Adrenal gland (tissue), 12 donors: ENCODE results near the gene BHLHE40. TPM values are rescaled to one million over a fixed set of nuclear protein-coding genes. Genes with fewer than 3 reads are reported as not detected.

ENCODE experiments used
- DNase-seq, 7 donors: peaks; one replicate each; pipeline ENCODE4 v3.0.0-alpha.2; 2019 to 2020
- H3K27ac ChIP-seq, 5 donors: fragments of 200-600 bp; sonication (generic) in 4 of 5; 1 replicate in 3 of 5; 2 replicates in 2 of 5; pipeline versions ENCODE4 v1.5.1 to v1.8.0; 2016 to 2020; ENCODE audit warnings: mild to moderate bottlenecking in 1 of 5
- H3K27me3 ChIP-seq: fragments of 200-600 bp; 2 replicates; pipeline ENCODE4 v1.8.0; 2021
- H3K36me3 ChIP-seq, 2 donors: fragments of 200-600 bp; replicated peaks in 1 of 2; 1 replicate in 1 of 2; 2 replicates in 1 of 2; pipeline versions ENCODE4 v1.5.1 to v1.8.0; 2018 to 2022
- H3K4me1 ChIP-seq, 2 donors: fragments of 200-600 bp; replicated peaks in 1 of 2; 1 replicate in 1 of 2; 2 replicates in 1 of 2; pipeline versions ENCODE4 v1.5.1 to v1.8.0; 2018 to 2021
- H3K4me3 ChIP-seq, 4 donors: fragments of 200-600 bp; sonication (generic) in 3 of 4; one replicate each; pipeline ENCODE4 v1.5.1; 2016 to 2018
- H3K9me3 ChIP-seq, 3 donors: fragments of 200-600 bp; sonication (generic) in 1 of 3; replicated peaks in 1 of 3; 1 replicate in 2 of 3; 2 replicates in 1 of 3; pipeline versions ENCODE4 v1.5.1 to v1.8.0; 2016 to 2021
- CTCF ChIP-seq, 6 experiments: fragments of 450-650 bp in 4 of 6; fragments of 200-600 bp in 2 of 6; sonication (generic) in 1 of 6; IDR thresholded peaks; 1 replicate in 5 of 6; 2 replicates in 1 of 6; pipeline versions ENCODE4 v1.5.1 to v1.8.0; 2016 to 2021; ENCODE audit warnings: antibody characterized with exemption in 6 of 6, mild to moderate bottlenecking in 2 of 6, moderate library complexity in 1 of 6
- POLR2A ChIP-seq, 2 donors: fragments of 450-650 bp; IDR thresholded peaks; one replicate each; pipeline ENCODE4 v1.6.1; 2017; ENCODE audit warnings: antibody characterized with exemption in 2 of 2, mild to moderate bottlenecking in 2 of 2, moderate library complexity in 1 of 2
- WGBS, 4 donors: extraction: QIAGEN DNeasy Blood & Tissue Kit in 2 of 4; methylation state at CpG; one replicate each; pipeline versions ENCODE4 v1.1.5 to v1.1.7; 2013 to 2017; 5-methylcytosine and 5-hydroxymethylcytosine counted together
- intact Hi-C, 2 donors: fragments of 100-400 bp; cut with DNase I; formaldehyde crosslinking; loops; one replicate each; pipeline versions ENCODE4 v1.14.1 to v1.15.0; 2022 to 2023
- polyA plus RNA-seq, 3 donors: library from polyadenylated mRNA; stranded (reverse); fragments of 200-250 nt in 2 of 3; fragments of 350-450 nt in 1 of 3; fragmentation: Illumina TruSeq in 1 of 3; extraction: RNeasy Lipid Tissue Mini Kit (QIAGEN cat#74804) in 1 of 3; gene quantifications; one replicate each; pipeline ENCODE4 v1.2.3, GENCODE V29; 2013 to 2014
- total RNA-seq, 9 donors: library from RNA; depleted of rRNA in 4 of 9; stranded (reverse); fragments of >200 nt in 4 of 9; fragments of 120-200 nt in 1 of 9; fragmentation: NEBNext Ultra II Directional in 1 of 9; extraction: Animal tissue kit (Norgen Biotek cat#: 25700) in 1 of 9; gene quantifications; one replicate each; pipeline versions ENCODE4 v1.1.0 to v1.2.4, GENCODE V29; 2013 to 2023
- donor health status: healthy with polysubstance abuse.
- donor health status: Bipolar disorder and iron deficiency.
- donor health status: DM: yes; HTN: yes; CAD: no.
- donor health status: DM: no; HTN: no; CAD: no.
- donor health status: DM: no; HTN: no; CAD: no.
- donor health status: DM: yes; HTN: yes; CAD: no.

The BHLHE40 gene
- total and polyA plus RNA-seq, 12 donors, result 3.4 to 224 (median 75.5) TPM

- Histone ChIP-seq H3K9me3 (no peaks in the 10 kb centered on the region), H3K36me3 (no peaks in the 10 kb centered on the region), H3K4me3 (no peak overlapping the region), H3K27me3 (no peaks in the 10 kb centered on the region), H3K27ac (no peak overlapping the region), H3K4me1 (no peaks in the 10 kb centered on the region)
- intact Hi-C loops, result no loop called here
- TF ChIP-seq POLR2A (IDR thresholded peaks at IDR 0.05) (no peak), CTCF (IDR thresholded peaks at IDR 0.05) (no peak)
- 65 to 81% (median 77%) methylated on average over 14 to 16 of the region's 16 CpGs for WGBS, 4 donors
- DNase-seq, result no peak
Measured at GRCh38 chr3:5002174-5002870, 23.1 kb downstream of the BHLHE40 start.

- DNase-seq, result no peak
- Histone ChIP-seq H3K27ac (no peak overlapping the region), H3K4me1 (no peaks in the 10 kb centered on the region), H3K36me3 (no peaks in the 10 kb centered on the region), H3K9me3 (no peaks in the 10 kb centered on the region), H3K27me3 (no peaks in the 10 kb centered on the region), H3K4me3 (no peak overlapping the region)
- intact Hi-C loops, result no loop called here
- no peak for TF ChIP-seq CTCF (IDR thresholded peaks at IDR 0.05)
- no peak for TF ChIP-seq POLR2A (IDR thresholded peaks at IDR 0.05)
- WGBS, 4 donors, result 92 to 94% (median 93%) methylated on average over 6 of the region's 6 CpGs
Measured at GRCh38 chr3:5002871-5003247, 23.6 kb downstream of the BHLHE40 start.

GRCh38 chr3:5004319-5005152, 25.3 kb downstream of the BHLHE40 start:
- intact Hi-C loops, result no loop called here
- Histone ChIP-seq H3K27me3 (no peaks in the 10 kb centered on the region), H3K4me1 (no peaks in the 10 kb centered on the region), H3K27ac (no peak overlapping the region), H3K9me3 (no peaks in the 10 kb centered on the region), H3K4me3 (no peak overlapping the region), H3K36me3 (no peaks in the 10 kb centered on the region)
- TF ChIP-seq CTCF (IDR thresholded peaks at IDR 0.05), result no peak
- TF ChIP-seq POLR2A (IDR thresholded peaks at IDR 0.05), result no peak
- WGBS, 4 donors, result 92 to 99% (median 94%) methylated on average over 8 to 12 of the region's 12 CpGs
- DNase-seq, result no peak

DNA sequence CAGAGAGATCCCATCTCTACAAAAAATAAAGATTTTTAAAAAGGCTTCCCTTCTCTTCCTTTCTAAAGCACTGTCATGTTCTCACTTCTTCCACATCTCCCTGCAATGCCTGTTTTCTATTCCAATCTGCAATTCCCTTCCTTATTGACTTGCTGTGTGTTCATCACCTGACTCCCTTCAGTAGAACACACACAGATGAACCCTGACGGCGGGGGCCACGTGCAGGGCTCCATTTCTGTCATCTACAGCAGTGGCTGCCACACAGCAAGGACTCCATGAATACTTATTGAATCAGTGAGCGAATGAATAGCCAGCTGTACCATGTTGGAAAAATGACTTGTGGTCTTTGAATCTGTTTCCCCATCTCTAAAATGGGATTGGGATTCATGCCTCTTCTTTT, 26.1 kb downstream of the BHLHE40 start:
- 43 to 68% (median 65%) methylated on average over 4 of the region's 4 CpGs for WGBS, 4 donors
- intact Hi-C loops, result no loop called here
- no peak overlapping the region for H3K4me3 ChIP-seq
- H3K9me3 ChIP-seq, result no peaks in the 10 kb centered on the region
- no peaks in the 10 kb centered on the region for H3K4me1 ChIP-seq
- TF ChIP-seq POLR2A (IDR thresholded peaks at IDR 0.05) (no peak), CTCF (IDR thresholded peaks at IDR 0.05) (no peak)
- H3K27me3 ChIP-seq, result no peaks in the 10 kb centered on the region
- no peak overlapping the region for H3K27ac ChIP-seq
- no peaks in the 10 kb centered on the region for H3K36me3 ChIP-seq
- DNase-seq, result no peak
